Hematopoietic multipotent progenitor cell treated with erythropoietin and hydrocortisone succinate and interleukin-3 and kit ligand, for 17 days (in vitro differentiated cells): ENCODE results near the gene UROC1.

Experiments
- DNase-seq: peaks from one replicate; pipeline ENCODE4 v3.0.0-alpha.2; 2015; ENCODE audit warnings: low spot score

The UROC1 gene

DNA sequence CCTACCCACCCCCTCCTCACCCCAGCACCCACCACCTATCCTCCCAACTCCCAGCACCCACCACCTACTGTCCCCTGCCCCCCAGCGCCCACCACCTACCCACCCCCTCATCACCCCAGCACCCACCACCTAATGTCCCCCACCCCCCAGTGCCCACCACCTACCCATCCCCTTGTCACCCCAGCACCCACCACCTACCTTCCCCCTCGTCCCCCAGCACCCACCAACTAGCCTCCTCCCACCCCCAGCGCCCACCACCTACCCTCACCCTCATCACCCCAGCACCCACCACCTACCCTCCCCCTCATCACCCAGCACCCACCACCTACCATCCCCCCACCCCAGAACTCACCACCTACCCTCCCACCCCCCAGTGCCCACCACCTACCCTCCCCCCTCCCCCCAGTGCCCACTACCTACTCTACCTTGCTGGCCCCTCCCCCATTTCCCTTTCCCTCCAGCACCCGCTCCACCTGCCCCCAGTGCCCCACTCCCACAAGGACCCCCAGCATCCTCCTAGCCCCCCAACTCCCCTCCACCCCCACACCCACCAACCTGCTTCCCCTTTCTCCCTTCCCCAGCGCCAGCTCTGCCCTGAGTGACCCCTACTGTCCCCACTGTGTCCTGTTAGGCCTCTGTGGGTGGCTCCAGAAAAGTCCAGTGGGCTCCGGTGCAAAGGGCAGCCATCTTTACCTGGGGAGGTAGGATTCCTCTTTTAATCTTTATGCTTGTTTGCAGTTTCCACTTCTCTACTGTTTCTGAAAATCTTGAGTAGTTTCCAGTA, 1.2 kb downstream of the UROC1 start:
- no peak for DNase-seq

DNA sequence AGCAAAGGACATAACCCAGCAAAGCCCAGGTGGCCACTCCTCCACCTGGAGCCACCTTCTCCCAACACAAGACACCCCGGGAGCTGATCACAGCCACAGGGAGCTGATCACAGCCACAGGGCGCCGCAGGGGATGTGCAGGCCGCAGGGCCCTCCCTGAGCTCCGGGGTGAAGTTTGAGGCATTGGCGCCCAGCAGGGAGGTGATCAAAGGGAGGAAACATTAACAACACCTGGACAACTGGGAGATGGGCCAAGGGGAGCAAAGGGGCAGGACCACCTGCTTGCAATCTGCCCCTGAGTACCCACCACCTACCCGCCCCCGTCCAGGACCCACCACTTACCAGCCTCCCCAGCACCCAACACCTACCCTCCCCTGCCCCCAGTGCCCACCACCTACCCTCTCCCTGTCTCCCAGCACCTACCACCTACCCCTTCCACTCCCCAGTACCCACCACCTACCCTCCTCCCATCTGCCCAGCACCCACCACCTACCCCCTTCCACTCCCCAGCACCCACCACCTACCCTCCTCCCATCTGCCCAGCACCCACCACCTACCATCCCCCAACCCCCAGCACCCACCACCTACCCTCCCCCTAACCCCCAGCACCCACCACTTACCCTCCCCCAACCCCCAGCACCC, 2.4 kb downstream of the UROC1 start:
- no peak for DNase-seq

- no peak for DNase-seq
These were observed 3.4 kb downstream of the UROC1 start for GRCh38 chr3:126514161-126514560.

- no peak for DNase-seq
These were observed 4.5 kb downstream of the UROC1 start for GRCh38 chr3:126512916-126513650.

GRCh38 chr3:126512026-126512425, 5.5 kb downstream of the UROC1 start:
- no peak for DNase-seq

GRCh38 chr3:126511291-126511690, 6.3 kb downstream of the UROC1 start:
- DNase-seq = no peak

- no peak for DNase-seq
These were observed 7.2 kb downstream of the UROC1 start for GRCh38 chr3:126510308-126510910.

- no peak for DNase-seq
These were observed 7.8 kb downstream of the UROC1 start for GRCh38 chr3:126509597-126510307.

GRCh38 chr3:126508564-126508964, 9.0 kb downstream of the UROC1 start:
- no peak for DNase-seq

GRCh38 chr3:126507886-126508285, 9.7 kb downstream of the UROC1 start:
- DNase-seq = no peak

DNA sequence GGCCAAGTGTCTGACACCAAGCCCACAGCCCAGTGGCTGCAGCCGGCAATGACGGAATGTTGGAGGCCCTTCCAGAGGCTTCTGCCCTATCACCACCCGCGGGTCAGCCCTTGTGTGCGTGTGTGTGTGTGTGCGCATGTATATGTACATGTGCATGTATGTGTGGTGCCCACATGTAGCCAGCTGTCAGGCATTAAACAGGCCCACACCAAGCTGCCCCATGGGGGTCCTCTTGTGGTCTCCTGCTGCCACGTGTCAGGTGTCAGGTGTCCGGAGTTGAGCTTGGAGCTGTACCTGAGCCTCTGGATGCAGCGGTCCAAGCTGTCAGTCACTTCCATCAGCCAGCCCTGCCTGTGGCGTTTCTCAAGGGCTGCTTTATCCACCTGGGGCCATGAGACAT, 13.9 kb downstream of the UROC1 start:
- DNase-seq = no peak

GRCh38 chr3:126502656-126503055, 14.9 kb downstream of the UROC1 start:
- DNase-seq = no peak

DNA sequence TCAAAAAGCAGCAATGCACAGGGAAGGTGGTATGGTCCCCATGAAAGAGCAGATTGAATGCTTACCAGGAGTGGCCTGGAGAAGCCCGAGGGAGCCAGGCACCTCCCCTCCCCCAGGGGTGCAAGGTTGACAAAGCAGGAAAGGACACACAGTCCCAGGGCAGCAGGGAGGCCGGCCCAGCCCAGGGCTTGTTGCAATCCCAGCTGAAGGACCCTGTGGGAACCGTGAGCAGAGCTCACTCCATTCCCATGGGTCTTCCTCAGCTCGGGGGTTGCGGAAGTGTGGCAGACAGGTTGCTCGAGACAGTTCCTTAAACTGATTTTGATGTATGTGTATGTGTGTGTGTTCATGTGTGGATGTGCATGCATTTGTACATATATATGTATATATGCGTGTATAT, 15.8 kb downstream of the UROC1 start:
- DNase-seq = no peak

GRCh38 chr3:126501054-126501453, 16.5 kb downstream of the UROC1 start:
- no peak for DNase-seq

- DNase-seq = no peak
These were observed 17.6 kb downstream of the UROC1 start for GRCh38 chr3:126500016-126500415.

DNA sequence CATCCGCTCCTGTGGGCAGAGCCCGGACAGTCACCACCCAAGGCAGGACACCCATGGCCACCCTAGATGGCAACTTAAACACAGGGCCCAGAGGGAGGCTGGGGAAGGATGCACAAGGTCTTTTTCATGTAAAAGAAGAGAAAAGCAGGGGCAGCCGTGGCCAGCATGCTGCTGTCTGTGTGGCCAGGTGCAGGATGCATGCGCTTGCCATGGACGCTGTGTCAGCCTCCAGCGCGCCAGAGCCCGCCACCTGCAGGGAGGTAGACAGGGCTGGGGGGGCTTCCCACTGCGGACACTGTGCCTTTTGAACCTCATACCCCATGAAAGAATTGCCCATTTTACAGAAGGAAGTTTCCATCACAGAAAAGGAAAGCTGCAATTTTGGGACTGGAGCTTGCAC, 18.2 kb downstream of the UROC1 start:
- no peak for DNase-seq

GRCh38 chr3:126498929-126499328, 18.6 kb downstream of the UROC1 start:
- no peak for DNase-seq

- DNase-seq = no peak
These were observed 19.1 kb downstream of the UROC1 start for GRCh38 chr3:126498461-126498860.

- no peak for DNase-seq
These were observed 19.6 kb downstream of the UROC1 start for GRCh38 chr3:126497956-126498355.

DNA sequence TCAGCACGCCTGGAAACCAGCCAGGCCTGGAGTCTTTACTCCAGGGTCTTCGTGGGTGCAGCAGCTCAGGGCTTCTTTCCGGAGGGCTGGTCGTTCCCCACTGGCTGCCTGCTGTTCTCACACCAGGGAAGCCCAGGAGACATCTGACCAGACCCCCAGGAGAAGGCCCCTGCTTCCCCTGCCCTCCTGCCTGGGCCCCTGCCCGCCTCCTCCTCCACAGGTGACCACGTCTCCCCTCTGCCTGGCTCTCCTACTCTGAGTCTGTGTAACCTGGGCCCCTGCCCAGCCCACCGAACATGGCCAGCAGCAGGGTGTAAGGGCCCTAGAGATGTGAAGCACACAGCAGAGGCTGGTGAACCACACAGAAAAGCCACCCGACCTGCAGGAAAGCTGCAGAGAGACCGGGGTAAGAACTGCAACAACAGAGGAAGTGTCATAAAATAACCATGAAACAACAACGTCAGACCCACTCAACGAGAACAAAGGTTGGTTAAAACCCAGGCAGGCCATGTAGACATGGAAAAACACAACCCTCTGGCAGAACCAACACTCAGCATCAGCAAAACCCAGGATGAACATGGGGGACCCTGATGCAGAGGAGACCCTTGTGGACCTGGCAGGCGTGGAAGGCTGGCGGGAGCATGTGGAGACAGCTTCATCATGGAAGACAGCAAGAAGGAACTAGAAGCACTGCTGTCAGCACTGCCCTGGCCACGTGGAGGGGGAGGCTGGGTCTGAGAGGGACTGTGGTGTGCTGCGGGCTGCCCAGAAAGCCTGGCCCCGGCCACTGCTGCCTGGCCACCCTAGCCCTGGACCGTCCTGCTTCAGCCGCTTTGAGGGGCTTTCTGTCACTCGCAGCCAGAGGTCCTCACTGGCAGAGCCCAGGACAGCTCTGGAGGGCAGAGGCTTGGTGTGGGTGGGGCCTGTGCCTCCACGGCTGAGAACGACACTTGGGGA, 20.4 kb downstream of the UROC1 start:
- no peak for DNase-seq

- no peak for DNase-seq
These were observed 21.8 kb downstream of the UROC1 start for GRCh38 chr3:126495786-126496185.
